A549 (cell line): Measurements from ENCODE around the gene LSR. TPM values are rescaled to one million over a fixed set of nuclear protein-coding genes. Genes with fewer than 3 reads are reported as not detected.
A peak's percentile ranks its signal among the peaks of the same experiment; 100 is the strongest.

Experiments
- BHLHE40 ChIP-seq: IDR thresholded peaks from 2 replicates; pipeline ENCODE4 v1.6.1; 2012; ENCODE audit warnings: low read depth, low read length, inconsistent platforms
- CBX2 ChIP-seq: fragments of 200-600 bp; sonication (generic); IDR thresholded peaks from 2 replicates; pipeline ENCODE4 v1.6.1; 2016; ENCODE audit warnings: low read depth, mild to moderate bottlenecking, borderline replicate concordance
- CEBPB ChIP-seq, 2 experiments: fragments of >200 bp in 1 of 2; sonication (Bioruptor Twin) in 1 of 2; formaldehyde crosslinking in 1 of 2; IDR thresholded peaks; 2 replicates each; pipeline ENCODE4 v1.6.1; 2012 to 2016
- CHD2 ChIP-seq: fragments of 150-350 bp; IDR thresholded peaks from 2 replicates; pipeline ENCODE4 v1.6.1; 2014; ENCODE audit warnings: low read length; ENCODE audit not compliant: partially characterized antibody
- ESRRA ChIP-seq: fragments of 150-350 bp; IDR thresholded peaks from 2 replicates; pipeline ENCODE4 v1.6.1; 2014; ENCODE audit warnings: mild to moderate bottlenecking, low read length, borderline replicate concordance
- FOSB ChIP-seq: fragments of 250-450 bp; sonication (Bioruptor Pico); IDR thresholded peaks from 2 replicates; pipeline ENCODE4 v1.5.0; 2020; ENCODE audit warnings: mild to moderate bottlenecking, moderate library complexity
- GATA3 ChIP-seq: IDR thresholded peaks from 2 replicates; pipeline ENCODE4 v1.6.1; 2012; ENCODE audit warnings: borderline replicate concordance
- HDAC2 ChIP-seq: fragments of 200-600 bp; sonication (generic); IDR thresholded peaks from 2 replicates; pipeline ENCODE4 v1.6.1; 2016
- HEYL ChIP-seq: fragments of 250-450 bp; sonication (Bioruptor Pico); IDR thresholded peaks from 2 replicates; pipeline ENCODE4 v1.8.0; 2021; ENCODE audit warnings: mild to moderate bottlenecking, moderate library complexity
- HOXB5 ChIP-seq: fragments of 250-450 bp; sonication (Bioruptor Pico); IDR thresholded peaks from 2 replicates; pipeline ENCODE4 v1.5.0; 2020; ENCODE audit warnings: mild to moderate bottlenecking, moderate library complexity
- JUN ChIP-seq, 2 experiments: fragments of >200 bp; sonication (Bioruptor Twin); formaldehyde crosslinking; IDR thresholded peaks; 2 replicates in 1 of 2; 3 replicates in 1 of 2; pipeline ENCODE4 v1.6.1; 2016 to 2017
- JUNB ChIP-seq: fragments of >200 bp; sonication (Bioruptor Twin); formaldehyde crosslinking; IDR thresholded peaks from 2 replicates; pipeline ENCODE4 v1.6.1; 2016
- KDM1A ChIP-seq: fragments of 200-600 bp; sonication (generic); IDR thresholded peaks from 2 replicates; pipeline ENCODE4 v1.6.1; 2016; ENCODE audit warnings: low read depth, mild to moderate bottlenecking
- NFE2L2 ChIP-seq: fragments of 150-350 bp; conservative IDR thresholded peaks from 2 replicates; pipeline ENCODE4 v1.6.1; 2014; ENCODE audit warnings: low read length
- NPAS2 ChIP-seq: fragments of 250-450 bp; sonication (Bioruptor Pico); IDR thresholded peaks from 2 replicates; pipeline ENCODE4 v1.8.0; 2022; ENCODE audit warnings: mild to moderate bottlenecking, moderate library complexity, borderline replicate concordance
- PHF8 ChIP-seq: fragments of 200-600 bp; sonication (generic); IDR thresholded peaks from 2 replicates; pipeline ENCODE4 v1.6.1; 2016; ENCODE audit warnings: low read depth, mild to moderate bottlenecking, antibody characterized with exemption, moderate library complexity, borderline replicate concordance
- POLR2AphosphoS2 ChIP-seq: conservative IDR thresholded peaks from 2 replicates; pipeline ENCODE4 v1.6.1; 2012; ENCODE audit warnings: low read length, improper control_type of control experiment, inconsistent platforms
- RARB ChIP-seq: fragments of 250-450 bp; sonication (Bioruptor Pico); IDR thresholded peaks from 2 replicates; pipeline ENCODE4 v1.8.0; 2021; ENCODE audit warnings: mild to moderate bottlenecking, moderate library complexity
- RNF2 ChIP-seq: fragments of 200-600 bp; sonication (generic); IDR thresholded peaks from 2 replicates; pipeline ENCODE4 v1.6.1; 2016; ENCODE audit warnings: low read depth, mild to moderate bottlenecking, antibody characterized with exemption, moderate library complexity, borderline replicate concordance
- SMC3 ChIP-seq: fragments of >200 bp; sonication (Bioruptor Twin); formaldehyde crosslinking; IDR thresholded peaks from 3 replicates; pipeline ENCODE4 v1.6.1; 2018; ENCODE audit warnings: inconsistent platforms
- SREBF2 ChIP-seq: fragments of 450-650 bp; IDR thresholded peaks from 2 replicates; pipeline ENCODE4 v1.6.1; 2014; ENCODE audit warnings: mild to moderate bottlenecking, moderate library complexity
- TFCP2L1 ChIP-seq: fragments of 250-450 bp; sonication (Bioruptor Pico); IDR thresholded peaks from 2 replicates; pipeline ENCODE4 v1.5.0; 2021; ENCODE audit warnings: mild to moderate bottlenecking
- TP53 ChIP-seq: fragments of 250-450 bp; sonication (Bioruptor Pico); IDR thresholded peaks from 2 replicates; pipeline ENCODE4 v1.5.0; 2021; ENCODE audit warnings: mild to moderate bottlenecking, moderate library complexity
- ZFP36 ChIP-seq: fragments of 450-650 bp; IDR thresholded peaks from 2 replicates; pipeline ENCODE4 v1.6.1; 2014; ENCODE audit warnings: borderline replicate concordance; ENCODE audit not compliant: partially characterized antibody
- ZSCAN20 ChIP-seq: fragments of 250-450 bp; sonication (Bioruptor Pico); IDR thresholded peaks from 2 replicates; pipeline ENCODE4 v1.8.0; 2022; ENCODE audit warnings: mild to moderate bottlenecking, moderate library complexity
- polyA plus RNA-seq, 4 experiments: library from polyadenylated mRNA; depleted of rRNA in 3 of 4; stranded (reverse); fragments of >200 nt; fragmentation: RNase III in 1 of 4; extraction: RNeasy Plus Mini Kit Qiagen cat#74134 plus additional on column Dnase treatment in 1 of 4; gene quantifications; 2 replicates in 3 of 4; 3 replicates in 1 of 4; pipeline ENCODE4 v1.2.3, GENCODE V29; 2011 to 2017
- TF ChIP-seq, protein P1 (sequence below): IDR thresholded peaks from 2 replicates; pipeline ENCODE4 v1.6.1; 2012; ENCODE audit warnings: low read depth, borderline replicate concordance
- TF ChIP-seq, protein P2 (sequence below): IDR thresholded peaks from 2 replicates; pipeline ENCODE4 v1.6.1; 2012
- TF ChIP-seq, protein P3 (sequence below): fragments of >200 bp; sonication (Bioruptor Twin); formaldehyde crosslinking; IDR thresholded peaks from 3 replicates; pipeline ENCODE4 v1.5.1; 2016
- TF ChIP-seq, protein P4 (sequence below): fragments of 200-600 bp; sonication (generic); IDR thresholded peaks from 2 replicates; pipeline ENCODE4 v1.6.1; 2016; ENCODE audit warnings: antibody characterized with exemption, mild to moderate bottlenecking, moderate library complexity
- TF ChIP-seq, protein P5 (sequence below): fragments of >200 bp; sonication (Bioruptor Twin); formaldehyde crosslinking; IDR thresholded peaks from 2 replicates; pipeline ENCODE4 v1.6.1; 2016
- TF ChIP-seq, protein P6 (sequence below): fragments of 250-450 bp; sonication (Bioruptor Pico); IDR thresholded peaks from 2 replicates; pipeline ENCODE4 v1.5.0; 2021; ENCODE audit warnings: mild to moderate bottlenecking, moderate library complexity, borderline replicate concordance
- TF ChIP-seq, protein P7 (sequence below): fragments of 250-450 bp; sonication (Bioruptor Pico); IDR thresholded peaks from 2 replicates; pipeline ENCODE4 v1.5.0; 2020; ENCODE audit warnings: low read depth, mild to moderate bottlenecking, moderate library complexity

Gene LSR
- polyA plus RNA-seq, 2 of the 4 experiments (the other 2 are of a cell fraction) = 2.1 to 3.6 TPM

DNA sequence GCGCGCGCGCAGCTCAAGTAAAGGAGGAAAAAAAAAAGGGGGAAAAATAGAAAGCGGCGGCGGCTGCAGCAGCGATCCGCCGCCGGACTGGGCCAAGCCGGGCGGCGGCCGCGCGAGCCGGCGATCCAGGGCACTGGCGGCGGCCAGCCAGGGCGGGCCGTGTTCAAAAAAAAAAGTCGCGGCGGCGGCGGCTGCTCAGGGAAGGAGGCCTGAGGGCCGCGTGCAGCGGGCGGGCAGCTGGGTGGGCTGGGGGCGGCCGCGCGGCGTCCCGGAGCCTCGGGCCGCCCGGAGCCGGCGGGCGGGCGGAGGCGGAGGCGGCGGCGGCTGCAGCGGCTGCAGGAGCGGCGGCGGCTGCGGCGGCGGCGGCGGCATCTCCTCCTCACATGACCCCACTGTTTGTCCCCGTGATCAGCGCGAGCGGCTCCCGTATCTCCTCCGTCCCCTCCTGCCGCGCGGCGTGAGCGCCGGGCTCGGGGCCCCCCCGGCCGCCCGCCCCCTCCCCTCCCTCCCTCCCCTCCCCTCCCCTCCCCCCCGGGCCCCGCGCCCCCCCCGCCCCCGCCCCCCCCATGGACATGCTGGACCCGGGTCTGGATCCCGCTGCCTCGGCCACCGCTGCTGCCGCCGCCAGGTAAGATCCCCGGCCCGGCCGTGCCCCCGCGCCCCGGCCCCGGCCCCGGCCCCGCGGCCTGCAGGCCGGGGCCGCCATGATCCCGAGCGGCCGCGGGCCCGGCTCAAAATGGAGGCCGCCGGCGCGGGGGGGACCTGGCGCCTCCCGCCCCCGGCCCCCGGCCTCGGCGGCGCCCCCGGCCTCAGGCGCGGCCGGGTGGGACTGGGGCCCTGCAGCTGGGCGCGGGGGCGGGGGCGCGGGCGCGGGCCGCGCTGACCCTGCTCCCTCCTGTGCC is 20.0 kb downstream of the LSR start, which contains the start of gene USF2 (continued):
- TF ChIP-seq, protein P1, sequence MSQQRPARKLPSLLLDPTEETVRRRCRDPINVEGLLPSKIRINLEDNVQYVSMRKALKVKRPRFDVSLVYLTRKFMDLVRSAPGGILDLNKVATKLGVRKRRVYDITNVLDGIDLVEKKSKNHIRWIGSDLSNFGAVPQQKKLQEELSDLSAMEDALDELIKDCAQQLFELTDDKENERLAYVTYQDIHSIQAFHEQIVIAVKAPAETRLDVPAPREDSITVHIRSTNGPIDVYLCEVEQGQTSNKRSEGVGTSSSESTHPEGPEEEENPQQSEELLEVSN = no peak
- TF ChIP-seq BHLHE40 (no peak), SMC3 (no peak), HEYL (CRISPR knock-in tag) (no peak), TP53 (no peak), HOXB5 (CRISPR knock-in tag) (no peak), GATA3 (0 out of 2 replicates have a peak, but pooled peaks have one; percentile 16), CBX2 (no peak), TFCP2L1 (CRISPR knock-in tag) (no peak), ZFP36 (no peak), PHF8 (no peak), CEBPB (IDR thresholded peaks at IDR 0.05) (no peak), NFE2L2 (no peak), JUNB (no peak), CHD2 (no peak), KDM1A (no peak), ZSCAN20 (CRISPR knock-in tag) (no peak), RARB (CRISPR knock-in tag) (no peak), POLR2AphosphoS2 (no peak), NPAS2 (CRISPR knock-in tag) (no peak), HDAC2 (no peak), FOSB (CRISPR knock-in tag) (no peak), JUN (IDR thresholded peaks at IDR 0.05) (peak in 1 of 2 experiments; percentile 8; a peak in 1 of 5 replicates), SREBF2 (no peak), RNF2 (no peak), ESRRA (no peak)
- TF ChIP-seq, protein P2, sequence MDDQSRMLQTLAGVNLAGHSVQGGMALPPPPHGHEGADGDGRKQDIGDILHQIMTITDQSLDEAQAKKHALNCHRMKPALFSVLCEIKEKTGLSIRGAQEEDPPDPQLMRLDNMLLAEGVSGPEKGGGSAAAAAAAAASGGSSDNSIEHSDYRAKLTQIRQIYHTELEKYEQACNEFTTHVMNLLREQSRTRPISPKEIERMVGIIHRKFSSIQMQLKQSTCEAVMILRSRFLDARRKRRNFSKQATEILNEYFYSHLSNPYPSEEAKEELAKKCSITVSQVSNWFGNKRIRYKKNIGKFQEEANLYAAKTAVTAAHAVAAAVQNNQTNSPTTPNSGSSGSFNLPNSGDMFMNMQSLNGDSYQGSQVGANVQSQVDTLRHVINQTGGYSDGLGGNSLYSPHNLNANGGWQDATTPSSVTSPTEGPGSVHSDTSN = peak; percentile 62; the same call in 1 of the 2 replicates
- TF ChIP-seq, protein P3, sequence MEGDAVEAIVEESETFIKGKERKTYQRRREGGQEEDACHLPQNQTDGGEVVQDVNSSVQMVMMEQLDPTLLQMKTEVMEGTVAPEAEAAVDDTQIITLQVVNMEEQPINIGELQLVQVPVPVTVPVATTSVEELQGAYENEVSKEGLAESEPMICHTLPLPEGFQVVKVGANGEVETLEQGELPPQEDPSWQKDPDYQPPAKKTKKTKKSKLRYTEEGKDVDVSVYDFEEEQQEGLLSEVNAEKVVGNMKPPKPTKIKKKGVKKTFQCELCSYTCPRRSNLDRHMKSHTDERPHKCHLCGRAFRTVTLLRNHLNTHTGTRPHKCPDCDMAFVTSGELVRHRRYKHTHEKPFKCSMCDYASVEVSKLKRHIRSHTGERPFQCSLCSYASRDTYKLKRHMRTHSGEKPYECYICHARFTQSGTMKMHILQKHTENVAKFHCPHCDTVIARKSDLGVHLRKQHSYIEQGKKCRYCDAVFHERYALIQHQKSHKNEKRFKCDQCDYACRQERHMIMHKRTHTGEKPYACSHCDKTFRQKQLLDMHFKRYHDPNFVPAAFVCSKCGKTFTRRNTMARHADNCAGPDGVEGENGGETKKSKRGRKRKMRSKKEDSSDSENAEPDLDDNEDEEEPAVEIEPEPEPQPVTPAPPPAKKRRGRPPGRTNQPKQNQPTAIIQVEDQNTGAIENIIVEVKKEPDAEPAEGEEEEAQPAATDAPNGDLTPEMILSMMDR = no peak
- TF ChIP-seq, protein P4, sequence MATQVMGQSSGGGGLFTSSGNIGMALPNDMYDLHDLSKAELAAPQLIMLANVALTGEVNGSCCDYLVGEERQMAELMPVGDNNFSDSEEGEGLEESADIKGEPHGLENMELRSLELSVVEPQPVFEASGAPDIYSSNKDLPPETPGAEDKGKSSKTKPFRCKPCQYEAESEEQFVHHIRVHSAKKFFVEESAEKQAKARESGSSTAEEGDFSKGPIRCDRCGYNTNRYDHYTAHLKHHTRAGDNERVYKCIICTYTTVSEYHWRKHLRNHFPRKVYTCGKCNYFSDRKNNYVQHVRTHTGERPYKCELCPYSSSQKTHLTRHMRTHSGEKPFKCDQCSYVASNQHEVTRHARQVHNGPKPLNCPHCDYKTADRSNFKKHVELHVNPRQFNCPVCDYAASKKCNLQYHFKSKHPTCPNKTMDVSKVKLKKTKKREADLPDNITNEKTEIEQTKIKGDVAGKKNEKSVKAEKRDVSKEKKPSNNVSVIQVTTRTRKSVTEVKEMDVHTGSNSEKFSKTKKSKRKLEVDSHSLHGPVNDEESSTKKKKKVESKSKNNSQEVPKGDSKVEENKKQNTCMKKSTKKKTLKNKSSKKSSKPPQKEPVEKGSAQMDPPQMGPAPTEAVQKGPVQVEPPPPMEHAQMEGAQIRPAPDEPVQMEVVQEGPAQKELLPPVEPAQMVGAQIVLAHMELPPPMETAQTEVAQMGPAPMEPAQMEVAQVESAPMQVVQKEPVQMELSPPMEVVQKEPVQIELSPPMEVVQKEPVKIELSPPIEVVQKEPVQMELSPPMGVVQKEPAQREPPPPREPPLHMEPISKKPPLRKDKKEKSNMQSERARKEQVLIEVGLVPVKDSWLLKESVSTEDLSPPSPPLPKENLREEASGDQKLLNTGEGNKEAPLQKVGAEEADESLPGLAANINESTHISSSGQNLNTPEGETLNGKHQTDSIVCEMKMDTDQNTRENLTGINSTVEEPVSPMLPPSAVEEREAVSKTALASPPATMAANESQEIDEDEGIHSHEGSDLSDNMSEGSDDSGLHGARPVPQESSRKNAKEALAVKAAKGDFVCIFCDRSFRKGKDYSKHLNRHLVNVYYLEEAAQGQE = no peak
- TF ChIP-seq, protein P5, sequence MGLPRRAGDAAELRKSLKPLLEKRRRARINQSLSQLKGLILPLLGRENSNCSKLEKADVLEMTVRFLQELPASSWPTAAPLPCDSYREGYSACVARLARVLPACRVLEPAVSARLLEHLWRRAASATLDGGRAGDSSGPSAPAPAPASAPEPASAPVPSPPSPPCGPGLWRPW = no peak
- TF ChIP-seq, protein P6, sequence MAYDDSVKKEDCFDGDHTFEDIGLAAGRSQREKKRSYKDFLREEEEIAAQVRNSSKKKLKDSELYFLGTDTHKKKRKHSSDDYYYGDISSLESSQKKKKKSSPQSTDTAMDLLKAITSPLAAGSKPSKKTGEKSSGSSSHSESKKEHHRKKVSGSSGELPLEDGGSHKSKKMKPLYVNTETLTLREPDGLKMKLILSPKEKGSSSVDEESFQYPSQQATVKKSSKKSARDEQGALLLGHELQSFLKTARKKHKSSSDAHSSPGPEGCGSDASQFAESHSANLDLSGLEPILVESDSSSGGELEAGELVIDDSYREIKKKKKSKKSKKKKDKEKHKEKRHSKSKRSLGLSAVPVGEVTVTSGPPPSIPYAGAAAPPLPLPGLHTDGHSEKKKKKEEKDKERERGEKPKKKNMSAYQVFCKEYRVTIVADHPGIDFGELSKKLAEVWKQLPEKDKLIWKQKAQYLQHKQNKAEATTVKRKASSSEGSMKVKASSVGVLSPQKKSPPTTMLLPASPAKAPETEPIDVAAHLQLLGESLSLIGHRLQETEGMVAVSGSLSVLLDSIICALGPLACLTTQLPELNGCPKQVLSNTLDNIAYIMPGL (CRISPR knock-in tag) = no peak
- TF ChIP-seq, protein P7, sequence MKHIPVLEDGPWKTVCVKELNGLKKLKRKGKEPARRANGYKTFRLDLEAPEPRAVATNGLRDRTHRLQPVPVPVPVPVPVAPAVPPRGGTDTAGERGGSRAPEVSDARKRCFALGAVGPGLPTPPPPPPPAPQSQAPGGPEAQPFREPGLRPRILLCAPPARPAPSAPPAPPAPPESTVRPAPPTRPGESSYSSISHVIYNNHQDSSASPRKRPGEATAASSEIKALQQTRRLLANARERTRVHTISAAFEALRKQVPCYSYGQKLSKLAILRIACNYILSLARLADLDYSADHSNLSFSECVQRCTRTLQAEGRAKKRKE (CRISPR knock-in tag) = no peak
